SH-SY5Y (cell line): ENCODE results near the gene APBA1.

Source experiments
- GATA2 ChIP-seq: IDR thresholded peaks from 2 replicates; pipeline ENCODE4 v1.6.1; 2011; ENCODE audit warnings: mild to moderate bottlenecking, low read depth, low read length
- GATA3 ChIP-seq: IDR thresholded peaks from 2 replicates; pipeline ENCODE4 v1.6.1; 2011; ENCODE audit warnings: low read depth, mild to moderate bottlenecking, low read length, moderate library complexity

The APBA1 gene

DNA sequence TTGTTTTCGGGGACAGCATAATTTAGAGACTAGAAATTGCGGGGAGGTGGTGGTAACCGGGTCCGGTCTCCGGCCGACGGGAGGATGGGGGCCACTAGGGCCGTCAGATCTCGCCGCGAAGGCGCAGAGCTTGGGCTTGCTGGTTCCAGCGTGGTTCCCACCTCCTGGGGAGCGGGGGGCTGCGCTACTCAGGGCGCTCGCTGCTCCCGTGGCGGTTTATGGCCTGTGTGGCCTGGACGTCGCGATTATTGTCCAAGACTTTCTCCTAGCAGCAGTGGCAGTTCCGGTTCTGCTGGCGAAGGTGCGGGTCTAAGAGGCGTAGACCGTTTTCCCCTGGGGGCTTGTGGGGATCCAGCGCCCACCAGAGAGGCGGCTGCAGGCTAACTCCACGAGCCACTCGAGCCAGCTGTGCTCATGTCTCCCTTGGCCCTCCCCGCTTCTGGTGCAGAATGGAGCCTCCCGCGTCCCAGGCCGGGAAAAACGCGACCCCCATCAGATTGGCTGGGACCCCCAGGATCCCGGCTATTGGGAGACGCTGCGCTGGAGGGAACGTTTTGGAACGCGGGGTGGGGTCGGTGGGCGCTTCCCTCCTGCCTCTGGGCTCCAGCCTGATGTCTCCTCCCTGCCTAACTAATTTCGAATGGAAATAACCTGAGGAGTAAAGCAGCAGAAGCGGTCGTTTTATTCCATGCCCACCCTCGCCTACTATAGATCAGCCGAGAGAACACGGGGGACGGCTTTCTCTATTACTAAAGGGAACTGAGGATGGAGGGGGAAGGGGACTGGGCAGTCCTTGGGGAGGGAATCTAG, 260.0 kb downstream of the APBA1 start:
- TF ChIP-seq GATA3, result no peak
- TF ChIP-seq GATA2, result no peak

DNA sequence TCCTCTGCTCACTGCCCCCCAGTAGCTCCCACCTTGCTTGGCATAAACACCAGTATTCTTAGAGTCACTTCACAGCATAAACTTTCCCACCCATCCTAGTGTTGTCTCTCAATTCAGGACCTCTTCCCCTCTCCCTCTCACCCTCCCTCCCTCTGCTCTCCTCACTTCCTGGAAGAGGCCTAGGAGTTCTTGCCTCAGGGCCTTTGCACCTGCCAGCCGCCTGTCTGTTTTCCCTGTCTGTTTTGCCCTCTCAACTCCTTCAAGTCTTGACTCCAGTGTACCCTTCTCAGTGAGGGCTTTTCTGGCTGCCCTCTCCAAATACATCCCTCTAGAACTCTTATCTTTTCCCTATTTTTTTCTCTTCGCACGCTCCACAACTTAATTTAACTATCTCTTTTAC, 260.9 kb downstream of the APBA1 start:
- TF ChIP-seq GATA3, result no peak
- no peak for TF ChIP-seq GATA2

DNA sequence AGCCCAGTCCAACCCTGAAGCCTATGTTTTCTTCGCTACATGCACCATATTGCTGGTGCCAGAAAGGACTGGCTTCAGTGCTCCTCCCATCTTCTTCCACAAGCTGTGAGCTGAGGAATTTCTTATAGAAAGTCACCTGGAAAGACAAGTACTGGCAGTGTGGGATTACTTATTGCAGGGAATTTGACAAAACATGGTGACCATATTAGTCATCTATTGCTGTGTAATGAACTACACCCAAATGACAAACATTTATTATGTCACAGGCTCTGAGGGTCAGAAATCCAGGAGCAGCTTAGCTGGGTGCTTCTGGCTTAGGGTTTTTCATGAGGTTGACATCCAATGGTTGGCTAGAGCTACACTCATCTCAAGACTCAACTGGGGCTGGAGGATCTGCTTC, 271.7 kb downstream of the APBA1 start:
- no peak for TF ChIP-seq GATA2
- TF ChIP-seq GATA3, result no peak

DNA sequence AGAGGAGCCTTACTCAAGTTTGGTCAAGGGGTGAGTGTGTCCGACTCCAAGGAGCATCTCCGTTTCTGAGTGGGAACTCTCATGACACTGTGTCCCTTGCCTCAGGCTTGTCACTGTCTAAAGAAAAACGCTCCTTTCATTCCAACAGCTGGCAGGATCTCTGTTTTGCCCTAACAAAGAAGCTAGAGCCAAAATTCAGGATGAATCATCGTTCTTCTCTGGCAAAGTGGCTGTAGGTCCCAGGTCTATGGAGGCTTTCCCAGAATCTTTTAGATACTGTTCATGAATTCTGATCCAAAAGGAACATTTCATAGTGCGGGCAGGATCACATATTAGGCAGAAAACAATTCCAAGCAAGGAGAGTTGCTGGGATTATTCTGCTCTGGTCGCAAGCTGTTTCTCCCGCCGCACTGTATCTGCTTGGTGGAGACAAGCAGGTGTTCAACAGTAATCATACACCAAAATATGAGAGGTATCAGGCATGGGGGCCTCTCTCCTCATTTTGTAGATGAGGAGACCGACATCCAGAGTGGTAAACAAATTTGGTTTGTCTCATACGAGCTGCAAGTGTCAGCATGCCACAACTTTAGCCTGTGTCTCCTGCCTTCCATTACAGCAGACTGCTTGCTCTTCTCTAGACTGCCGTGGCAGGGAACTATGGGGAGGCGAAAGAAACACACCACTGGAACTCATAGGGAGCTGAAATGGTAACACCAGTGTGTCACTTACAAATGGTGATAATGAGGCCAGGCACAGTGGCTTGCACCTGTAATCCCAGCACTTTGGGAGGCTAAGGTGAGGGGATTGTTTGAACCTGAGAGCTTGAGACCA, 274.6 kb downstream of the APBA1 start:
- TF ChIP-seq GATA3 (no peak), GATA2 (no peak)

DNA sequence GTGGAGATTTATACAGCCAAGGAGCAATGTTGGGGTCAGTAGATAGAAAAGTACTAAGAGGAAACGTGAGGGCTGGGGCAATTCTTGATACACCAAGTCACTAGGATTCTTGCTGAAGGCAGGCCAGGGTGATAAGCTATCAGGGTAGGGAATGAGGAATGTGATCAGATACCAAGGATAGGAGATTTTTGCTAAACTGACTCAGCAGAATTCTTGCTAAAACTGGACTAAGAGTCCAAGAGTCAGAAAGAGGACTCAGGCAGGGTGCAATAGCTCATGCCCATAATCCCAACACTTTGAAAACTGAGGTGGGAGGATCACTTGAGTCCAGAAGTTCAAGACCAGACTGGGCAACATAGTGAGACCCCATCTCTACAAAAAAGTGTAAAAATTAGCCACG, 275.4 kb downstream of the APBA1 start:
- no peak for TF ChIP-seq GATA3
- TF ChIP-seq GATA2, result no peak

DNA sequence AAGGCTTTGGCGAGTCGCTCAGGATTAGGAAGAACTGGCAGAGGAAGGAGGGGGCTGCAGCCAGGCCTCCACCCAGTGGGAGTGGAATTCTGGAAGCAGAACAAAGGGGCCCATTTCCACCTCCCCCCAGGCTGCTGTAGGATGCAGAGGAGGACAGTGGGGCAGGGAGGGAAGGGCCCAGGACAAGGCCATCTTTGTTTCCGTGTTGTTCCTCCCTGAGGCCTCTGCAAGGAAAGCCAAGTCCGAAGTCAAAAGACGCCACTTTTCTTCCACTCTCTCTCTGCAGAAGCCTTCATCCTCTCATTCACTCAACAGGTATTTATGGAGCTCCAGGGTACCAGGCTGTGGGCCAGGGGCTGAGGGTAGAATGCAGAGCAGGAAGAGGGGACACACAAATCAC, 276.5 kb downstream of the APBA1 start:
- no peak for TF ChIP-seq GATA2
- TF ChIP-seq GATA3, result no peak

DNA sequence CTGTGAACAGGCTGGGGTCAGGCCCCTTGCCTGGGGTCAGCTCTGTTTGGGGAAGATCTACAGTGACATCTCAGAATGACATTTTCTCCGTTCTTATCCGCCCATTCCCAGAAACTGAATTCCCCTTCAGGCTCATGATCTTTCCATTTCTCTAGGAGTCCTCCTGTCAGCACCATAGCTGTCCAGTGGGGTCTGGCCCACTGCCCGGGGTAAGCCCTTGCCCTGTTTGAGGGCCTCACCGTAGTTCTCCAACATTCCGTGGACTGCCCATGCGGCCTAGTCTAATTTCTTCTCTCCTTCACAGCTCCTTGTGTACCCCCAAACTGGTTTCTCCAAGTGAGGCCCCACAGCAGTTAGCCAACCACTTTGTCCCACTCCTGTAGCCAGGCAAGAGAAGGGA, 278.7 kb downstream of the APBA1 start:
- no peak for TF ChIP-seq GATA3
- no peak for TF ChIP-seq GATA2

DNA sequence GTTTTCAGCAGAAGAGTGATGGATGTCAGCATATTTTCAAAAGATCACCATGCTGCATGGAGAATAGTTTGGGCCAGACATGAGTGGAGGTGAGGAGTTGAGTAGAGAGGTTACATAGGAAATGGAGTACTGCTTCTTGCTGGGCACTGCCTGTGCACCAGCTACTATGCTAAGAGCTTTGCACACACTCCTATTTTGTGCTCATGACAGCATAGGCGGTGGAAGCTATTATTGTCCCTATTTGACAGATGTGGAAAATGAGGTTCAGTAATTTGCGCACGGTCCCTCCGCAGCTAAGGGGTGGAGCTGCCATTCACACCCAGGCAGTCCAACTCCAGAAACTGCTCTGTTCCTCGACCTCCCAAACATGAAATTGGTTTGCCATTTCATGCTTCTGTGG, 279.3 kb downstream of the APBA1 start:
- no peak for TF ChIP-seq GATA2
- TF ChIP-seq GATA3, result no peak

DNA sequence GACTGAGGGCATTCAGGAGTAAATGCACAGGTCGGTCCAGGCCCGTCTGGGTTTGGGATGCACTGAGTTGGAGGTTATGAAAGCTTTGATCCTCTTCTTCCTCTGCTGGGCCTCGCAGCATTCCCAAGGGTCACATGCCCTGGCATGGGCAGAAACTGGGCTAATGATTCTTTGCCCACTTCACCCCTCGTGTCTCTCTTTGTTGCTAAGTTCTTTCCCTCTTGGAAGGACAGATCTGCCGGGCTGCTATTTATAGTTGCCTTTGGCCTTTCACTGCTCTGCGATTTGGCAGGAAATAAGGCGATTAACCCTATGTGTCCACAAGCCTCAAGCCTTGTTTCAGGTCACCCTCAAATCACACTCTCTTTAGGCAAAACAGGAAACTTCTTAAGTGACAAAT, 280.2 kb downstream of the APBA1 start:
- TF ChIP-seq GATA3 (no peak), GATA2 (no peak)

DNA sequence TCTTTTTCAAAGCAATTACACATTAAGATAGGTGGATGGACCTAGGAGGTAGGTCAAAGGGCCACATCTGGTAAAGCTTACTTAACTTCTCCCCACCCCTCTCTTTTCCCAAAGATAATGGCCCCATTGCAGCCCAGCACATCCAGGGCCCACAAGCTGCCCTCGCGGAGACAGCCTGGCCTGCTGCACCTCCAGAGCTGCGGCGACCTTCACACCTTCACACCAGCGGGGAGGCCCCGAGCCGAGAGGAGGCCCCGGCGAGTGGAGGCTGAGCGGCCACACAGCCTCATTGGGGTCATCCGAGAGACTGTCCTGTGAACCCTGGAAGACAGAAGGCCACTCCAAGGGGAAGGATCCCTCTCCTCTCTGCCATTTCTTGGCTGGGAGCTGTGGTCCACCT, 280.7 kb downstream of the APBA1 start:
- TF ChIP-seq GATA2, result no peak
- TF ChIP-seq GATA3, result no peak

DNA sequence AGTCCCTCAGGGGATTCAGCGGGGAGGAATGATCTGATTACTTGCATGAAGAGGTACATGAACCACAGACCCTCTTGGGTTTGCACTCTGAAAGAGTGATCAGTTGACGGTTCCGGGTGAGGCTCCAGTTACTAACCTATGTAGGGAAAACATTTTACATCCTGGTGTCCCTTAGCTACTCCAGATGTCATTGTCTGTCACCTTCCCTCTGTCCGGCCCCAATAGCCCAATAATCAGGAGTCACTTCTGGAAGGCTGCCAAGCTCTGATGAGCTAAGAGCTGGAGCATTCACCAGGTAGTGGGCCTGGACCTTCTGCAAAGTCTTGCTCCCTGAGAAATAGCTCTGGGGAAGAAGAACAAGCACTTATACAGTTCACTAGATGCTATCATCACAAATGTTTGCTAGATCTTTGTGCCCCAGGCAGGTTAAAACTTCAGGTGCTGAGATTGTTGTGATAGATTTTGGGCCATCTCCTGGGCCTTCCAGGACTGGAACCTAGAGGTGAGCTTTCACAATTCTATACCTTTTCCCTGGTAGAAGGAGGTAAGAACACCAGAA, 282.7 kb downstream of the APBA1 start:
- TF ChIP-seq GATA3, result no peak
- no peak for TF ChIP-seq GATA2

DNA sequence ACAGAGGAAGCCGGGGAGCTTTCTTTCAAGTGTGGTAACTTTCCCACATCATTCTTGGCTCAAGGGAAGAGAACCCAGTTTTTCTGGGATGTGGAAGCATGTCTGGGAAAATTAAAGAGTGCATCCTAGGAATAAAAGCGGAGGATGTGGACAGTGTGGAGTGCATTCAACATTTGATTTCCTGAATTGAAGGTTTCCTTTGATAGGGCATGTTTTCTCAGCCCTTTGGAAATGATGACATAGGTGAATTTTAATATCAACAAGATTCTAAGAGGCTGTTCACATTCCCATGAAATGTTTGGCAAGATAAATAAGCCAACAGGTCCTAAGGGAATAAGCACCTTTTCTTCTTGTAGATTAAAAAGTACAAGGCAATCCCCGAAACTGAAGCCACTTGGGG, 283.6 kb downstream of the APBA1 start:
- TF ChIP-seq GATA2, result no peak
- no peak for TF ChIP-seq GATA3

DNA sequence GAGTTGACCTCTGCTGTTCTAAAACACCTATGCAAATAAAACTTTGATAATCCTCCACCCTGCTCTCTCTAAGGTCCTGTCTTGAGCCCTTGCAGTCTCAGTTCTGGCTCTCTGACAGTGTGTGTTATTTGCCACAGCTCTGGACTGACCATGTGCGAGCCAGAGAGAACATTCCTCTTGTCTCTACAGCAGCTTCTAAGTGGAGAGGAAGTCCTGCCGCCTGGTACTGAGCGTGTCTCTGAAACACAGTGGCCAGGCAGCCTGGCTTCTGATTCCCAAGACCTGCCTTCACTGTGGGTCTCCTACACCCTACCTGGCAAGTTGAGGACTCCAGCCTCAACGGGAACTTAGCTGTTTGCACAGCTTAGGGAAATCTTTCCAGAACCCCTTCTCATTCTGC, 285.5 kb downstream of the APBA1 start:
- TF ChIP-seq GATA2, result no peak

DNA sequence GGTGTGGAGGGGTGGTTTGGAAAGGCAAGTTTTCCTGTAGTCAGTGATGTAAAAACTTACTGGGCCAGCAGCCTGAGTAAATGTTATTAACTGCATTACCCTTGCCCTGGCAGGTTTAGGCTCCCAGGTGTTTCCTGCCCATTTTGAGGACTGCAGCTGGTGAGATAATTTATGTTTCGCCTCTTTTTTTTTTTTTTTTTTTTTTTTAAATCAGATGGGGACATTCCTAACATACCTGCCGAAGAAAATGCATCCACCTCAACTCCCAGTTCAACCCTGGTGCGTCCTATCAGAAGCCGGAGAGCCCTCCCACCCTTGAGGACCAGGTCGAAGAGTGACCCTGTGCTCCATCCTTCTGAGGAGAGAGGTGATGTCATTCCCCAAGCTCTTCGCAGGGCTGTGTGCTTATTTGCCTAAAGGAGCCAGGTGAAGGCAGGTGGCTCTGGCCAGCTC, 286.6 kb downstream of the APBA1 start:
- TF ChIP-seq GATA3, result no peak
- TF ChIP-seq GATA2, result no peak

DNA sequence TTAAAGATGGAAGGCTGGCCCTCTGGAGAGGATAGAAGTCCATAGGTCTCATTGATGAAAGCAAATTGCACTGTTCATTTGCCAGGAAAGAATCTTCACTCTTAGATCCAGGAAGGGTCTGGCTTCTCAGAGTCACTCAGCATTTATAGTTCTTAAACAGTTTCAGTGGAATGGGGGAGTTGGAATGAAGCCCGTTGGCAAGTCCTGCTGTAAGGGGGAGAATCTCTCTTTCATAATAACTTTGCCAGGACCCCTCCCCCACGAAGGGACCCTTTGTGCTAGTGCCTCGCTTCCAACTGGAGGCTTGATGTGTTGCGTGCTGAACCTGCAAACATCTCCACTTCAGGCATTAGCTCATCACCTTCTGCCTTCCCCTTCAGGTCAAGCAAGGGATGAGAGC, 290.0 kb downstream of the APBA1 start:
- no peak for TF ChIP-seq GATA2
- no peak for TF ChIP-seq GATA3
